BLaER1 treated with 17β-estradiol and CSF1 and Interleukin-3, amounts not matched to agents 10 nM and 100 nM (cell line): ENCODE data around the gene UGP2.
"Not testable (repeated sequence)": the region's sequence is repeated elsewhere in the genome, so short reads cannot be mapped to it uniquely, and the experiment has no call there.

ENCODE experiments used
- H3K27ac ChIP-seq, 11 experiments: shearing (Covaris generic); formaldehyde crosslinking; 2 replicates each; pipeline ENCODE4 v1.8.1; 2022
- H3K27me3 ChIP-seq, 11 experiments: shearing (Covaris generic); formaldehyde crosslinking; 2 replicates each; pipeline ENCODE4 v1.8.1; 2022
- H3K36me3 ChIP-seq, 11 experiments: shearing (Covaris generic); formaldehyde crosslinking; 2 replicates each; pipeline ENCODE4 v1.8.1; 2022
- H3K4me1 ChIP-seq, 10 experiments: shearing (Covaris generic); formaldehyde crosslinking; 2 replicates each; pipeline ENCODE4 v1.8.1; 2022
- H3K4me2 ChIP-seq, 11 experiments: shearing (Covaris generic); formaldehyde crosslinking; 2 replicates each; pipeline ENCODE4 v1.8.1; 2022
- H3K4me3 ChIP-seq, 10 experiments: shearing (Covaris generic); formaldehyde crosslinking; 2 replicates each; pipeline ENCODE4 v1.8.1; 2022
- H3K9ac ChIP-seq, 11 experiments: shearing (Covaris generic); formaldehyde crosslinking; 2 replicates each; pipeline ENCODE4 v1.8.1; 2022
- H3K9me3 ChIP-seq, 11 experiments: shearing (Covaris generic); formaldehyde crosslinking; replicated peaks in 1 of 11; 2 replicates each; pipeline ENCODE4 v1.8.1; 2022
- H4K20me1 ChIP-seq, 11 experiments: shearing (Covaris generic); formaldehyde crosslinking; 2 replicates each; pipeline ENCODE4 v1.8.1; 2022
- Cebpa-rat ChIP-seq, 11 experiments: shearing (Covaris generic); IDR thresholded peaks; 2 replicates each; pipeline ENCODE4 v1.8.1; 2022

UGP2 gene

DNA sequence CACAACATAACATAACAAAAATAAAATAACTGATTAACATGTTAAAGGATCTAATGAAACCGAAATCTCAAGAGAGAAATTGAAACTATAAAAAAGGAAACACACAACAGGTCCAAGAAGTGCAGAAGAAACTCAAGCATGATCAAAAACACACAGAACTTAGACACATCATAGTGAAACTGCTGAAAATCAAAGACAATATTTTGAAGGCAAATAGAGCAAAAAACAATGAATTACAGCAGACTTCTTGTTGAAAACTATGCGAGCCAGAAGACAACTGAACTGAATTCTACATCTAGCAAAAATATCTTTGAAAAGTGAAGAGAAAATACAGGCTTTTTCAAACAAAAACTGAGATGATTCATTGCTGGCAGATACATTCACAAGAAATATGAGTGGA lies 61.3 kb downstream of the UGP2 start:
- peaks cover 8 to 21% (median 15%) of the 10 kb centered on the region in 11 experiments; a peak in 16 of 22 replicates for H3K9me3 ChIP-seq
- H3K4me1 ChIP-seq, result no peaks in the 10 kb centered on the region
- H3K36me3 ChIP-seq, result peaks cover 43 to 98% (median 77%) of the 10 kb centered on the region in 11 experiments
- no peak overlapping the region for H3K4me2 ChIP-seq
- no peak overlapping the region for H3K4me3 ChIP-seq
- no peak for TF ChIP-seq Cebpa-rat (IDR thresholded peaks at IDR 0.05)
- H3K27ac ChIP-seq, result no peak overlapping the region
- H4K20me1 ChIP-seq, result no peaks in the 10 kb centered on the region
- no peaks in the 10 kb centered on the region for H3K27me3 ChIP-seq
- H3K9ac ChIP-seq, result no peak overlapping the region

DNA sequence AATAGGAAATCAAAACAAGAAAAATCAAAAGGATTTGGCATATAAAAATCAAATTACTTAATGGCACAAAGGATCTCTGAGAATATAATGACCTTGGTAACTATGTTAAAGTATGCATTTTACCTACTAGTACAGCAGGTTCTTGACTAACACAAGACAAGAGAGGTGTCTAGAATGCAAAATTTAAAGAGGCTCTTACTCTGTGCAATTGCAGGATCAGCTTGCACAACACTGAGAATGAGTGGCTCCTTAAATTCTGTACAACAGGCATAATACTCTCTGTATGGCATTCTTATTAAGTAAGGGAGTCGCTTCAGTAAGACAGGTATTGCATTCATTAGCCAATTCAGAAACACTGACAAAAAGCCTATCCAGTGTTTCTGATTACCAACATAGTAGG lies 72.6 kb downstream of the UGP2 start:
- peaks cover 55 to 99% (median 82%) of the 10 kb centered on the region in 11 experiments; a peak in 21 of 22 replicates for H3K36me3 ChIP-seq
- H3K4me1 ChIP-seq, result no peaks in the 10 kb centered on the region
- no peak overlapping the region for H3K27ac ChIP-seq
- no peaks in the 10 kb centered on the region for H3K9me3 ChIP-seq
- no peak overlapping the region for H3K4me2 ChIP-seq
- no peak overlapping the region for H3K9ac ChIP-seq
- H4K20me1 ChIP-seq, result no peaks in the 10 kb centered on the region
- TF ChIP-seq Cebpa-rat (IDR thresholded peaks at IDR 0.05), result no peak
- H3K27me3 ChIP-seq, result no peaks in the 10 kb centered on the region
- no peak overlapping the region for H3K4me3 ChIP-seq

DNA sequence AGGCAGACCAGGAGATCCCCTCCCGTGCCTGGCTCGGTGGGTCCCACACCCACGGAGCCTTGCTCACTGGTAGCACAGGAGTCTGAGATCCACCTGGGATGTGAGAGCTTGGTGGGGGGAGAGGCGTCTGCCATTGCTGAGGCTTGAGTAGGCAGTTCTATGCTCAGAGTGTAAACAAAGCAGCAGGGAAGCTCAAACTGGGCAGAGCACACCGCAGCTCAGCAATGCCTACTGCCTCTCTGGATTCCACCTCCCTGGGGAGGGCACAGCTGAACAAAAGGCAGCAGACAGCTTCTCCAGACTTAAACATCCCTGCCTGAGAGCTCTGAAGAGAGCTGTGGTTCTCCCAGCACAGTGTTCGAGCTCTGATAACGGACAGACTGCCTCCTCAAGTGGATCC lies 85.1 kb downstream of the UGP2 start:
- no peak overlapping the region for H3K27ac ChIP-seq
- no peaks in the 10 kb centered on the region for H4K20me1 ChIP-seq
- H3K27me3 ChIP-seq, result no peaks in the 10 kb centered on the region
- H3K9me3 ChIP-seq, result peaks cover 0 to 6% (median under 1%) of the 10 kb centered on the region in 11 experiments; a peak in 11 of 22 replicates
- no peak overlapping the region for H3K4me2 ChIP-seq
- H3K9ac ChIP-seq, result no peak overlapping the region
- no peak for TF ChIP-seq Cebpa-rat (IDR thresholded peaks at IDR 0.05)
- H3K36me3 ChIP-seq, result peaks cover 18 to 56% (median 40%) of the 10 kb centered on the region in 11 experiments
- no peaks in the 10 kb centered on the region for H3K4me1 ChIP-seq
- H3K4me3 ChIP-seq, result no peak overlapping the region

DNA sequence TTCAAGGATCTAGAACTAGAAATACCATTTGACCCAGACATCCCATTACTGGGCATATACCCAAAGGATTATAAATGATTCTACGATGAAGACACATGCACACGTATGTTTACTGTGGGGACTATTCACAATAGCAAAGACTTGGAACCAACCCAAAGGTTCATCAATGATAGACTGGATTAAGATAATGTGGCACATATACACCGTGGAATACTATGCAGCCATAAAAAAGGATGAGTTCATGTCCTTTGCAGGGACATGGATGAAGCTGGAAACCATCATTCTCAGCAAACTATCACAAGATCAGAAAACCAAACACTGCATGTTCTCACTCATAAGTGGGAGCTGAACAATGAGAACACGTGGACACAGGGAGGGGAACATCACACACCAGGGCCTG lies 90.4 kb downstream of the UGP2 start:
- not testable (repeated sequence) for H3K27ac ChIP-seq, H3K9ac ChIP-seq, H3K4me2 ChIP-seq, H3K4me3 ChIP-seq, H3K27me3 ChIP-seq, H4K20me1 ChIP-seq, H3K4me1 ChIP-seq
- Histone ChIP-seq H3K9me3 (peaks cover 0 to 13% (median 6%) of the 10 kb centered on the region in 11 experiments; a peak in 11 of 22 replicates), H3K36me3 (peaks cover 18 to 64% (median 32%) of the 10 kb centered on the region in 11 experiments)
